ENCODE data around the gene CDKL2.
"Not testable (repeated sequence)": the region's sequence is repeated elsewhere in the genome, so short reads cannot be mapped to it uniquely, and the experiment has no call there.

CDKL2 gene

GRCh38 chr4:75547647-75548387, 82.5 kb downstream of the CDKL2 start:
- DNase-seq: peak; percentile 57

- DNase-seq: no peak
Measured at GRCh38 chr4:75545526-75545925, 84.8 kb downstream of the CDKL2 start.

- DNase-seq: no peak
Measured at GRCh38 chr4:75544870-75545269, 85.5 kb downstream of the CDKL2 start.

GRCh38 chr4:75544220-75544619, 86.1 kb downstream of the CDKL2 start:
- DNase-seq: not testable (repeated sequence)

GRCh38 chr4:75542824-75543223, 87.5 kb downstream of the CDKL2 start:
- no peak for DNase-seq

- DNase-seq: not testable (repeated sequence)
Measured at GRCh38 chr4:75537308-75537707, 93.0 kb downstream of the CDKL2 start.

GRCh38 chr4:75533926-75534325, 96.4 kb downstream of the CDKL2 start:
- DNase-seq: not testable (repeated sequence)

- not testable (repeated sequence) for DNase-seq
Measured at GRCh38 chr4:75533339-75533887, 96.9 kb downstream of the CDKL2 start.

GRCh38 chr4:75531536-75532143, 98.7 kb downstream of the CDKL2 start:
- not testable (repeated sequence) for DNase-seq

GRCh38 chr4:75530556-75531322, 99.6 kb downstream of the CDKL2 start:
- no peak for DNase-seq
